OCI-LY7 (cell line): ENCODE results near the gene SMIM17.

ENCODE experiments used
- CTCF ChIP-seq: fragments of 200-600 bp; sonication (generic); conservative IDR thresholded peaks from 2 replicates; pipeline ENCODE4 v1.5.1; 2014; ENCODE audit warnings: mild to moderate bottlenecking, antibody characterized with exemption, low read length, moderate library complexity, mixed read lengths
- EZH2phosphoT487 ChIP-seq: fragments of 200-600 bp; sonication (generic); IDR thresholded peaks from 2 replicates; pipeline ENCODE4 v1.6.1; 2018; ENCODE audit warnings: low read depth, borderline replicate concordance, mild to moderate bottlenecking, mixed run types, antibody characterized with exemption, low read length, moderate library complexity, mixed read lengths

GRCh38 chr19:56637976-56638555, 4.9 kb upstream of the SMIM17 start:
- TF ChIP-seq CTCF (no peak), EZH2phosphoT487 (no peak)
